Pancreas (tissue), 10 donors: ENCODE data around the gene CEP97. TPM values are rescaled to one million over a fixed set of nuclear protein-coding genes. Genes with fewer than 3 reads are reported as not detected.
A peak's percentile ranks its signal among the peaks of the same experiment; 100 is the strongest.
"Not testable (repeated sequence)": the region's sequence is repeated elsewhere in the genome, so short reads cannot be mapped to it uniquely, and the experiment has no call there.

Source experiments
- ATAC-seq, 4 donors: fragments of 200-7000 bp; cut with Tn5 transposase; one replicate each; pipeline versions ENCODE4 v1.8.0 to v1.9.1; 2020; ENCODE audit warnings: mild to moderate bottlenecking in 4 of 4, moderate library complexity in 4 of 4
- DNase-seq, 6 donors: peaks; one replicate each; pipeline ENCODE4 v3.0.0-alpha.2; 2020
- FAIRE-seq: peaks from 2 replicates; lab custom pipeline; 2012; peaks lifted over from hg19 to GRCh38; lab: Jason Lieb, UNC
- H3K27ac ChIP-seq, 4 donors: fragments of 200-600 bp; sonication (generic); 1 replicate in 3 of 4; 2 replicates in 1 of 4; pipeline versions ENCODE4 v1.5.0 to v1.8.0; 2020
- H3K27me3 ChIP-seq, 4 donors: fragments of 200-600 bp; one replicate each; pipeline ENCODE4 v1.8.0; 2021
- H3K36me3 ChIP-seq, 3 donors: fragments of 200-600 bp; sonication (generic) in 1 of 3; one replicate each; pipeline versions ENCODE4 v1.5.0 to v1.8.0; 2020 to 2021
- H3K4me1 ChIP-seq, 3 donors: fragments of 200-600 bp; one replicate each; pipeline ENCODE4 v1.8.0; 2021
- H3K4me3 ChIP-seq, 4 donors: fragments of 200-600 bp; sonication (generic) in 2 of 4; one replicate each; pipeline versions ENCODE4 v1.5.0 to v1.8.0; 2020 to 2021
- H3K9me3 ChIP-seq, 4 donors: fragments of 200-600 bp; one replicate each; pipeline ENCODE4 v1.8.0; 2021
- CTCF ChIP-seq, 4 donors: fragments of 200-600 bp; sonication (generic) in 3 of 4; IDR thresholded peaks; one replicate each; pipeline versions ENCODE4 v1.5.0 to v1.8.0; 2021; ENCODE audit warnings: antibody characterized with exemption in 4 of 4
- WGBS, 2 donors: extraction: QIAGEN DNeasy Blood & Tissue Kit; methylation state at CpG; one replicate each; pipeline ENCODE4 v1.1.7; 2013; 5-methylcytosine and 5-hydroxymethylcytosine counted together
- intact Hi-C, 3 donors: fragments of 100-400 bp; cut with DNase I; formaldehyde crosslinking; loops; one replicate each; pipeline versions ENCODE4 v1.11.1 to v1.14.2; 2022
- polyA plus RNA-seq, 2 donors: library from polyadenylated mRNA; stranded (reverse); fragments of 200-250 nt; gene quantifications; one replicate each; pipeline ENCODE4 v1.2.3, GENCODE V29; 2013
- total RNA-seq, 6 donors: library from RNA; stranded (reverse); fragmentation: NEBNext Ultra II Directional in 4 of 6; extraction: Animal tissue kit (Norgen Biotek cat#: 25700) in 4 of 6; gene quantifications; one replicate each; pipeline versions ENCODE4 v1.2.1 to v1.2.4, GENCODE V29; 2021 to 2023
- donor health status: healthy with polysubstance abuse.
- donor health status: DM: no; HTN: no; CAD: no; lungs with moderate emphysema.
- donor health status: DM: no; HTN: no; CAD: no.
- donor health status: control.
- donor health status: control.
- donor health status: Bipolar disorder and iron deficiency.
- donor health status: DM: yes; HTN: yes; CAD: no.
- donor health status: DM: no; HTN: no; CAD: no.
- donor health status: DM: no; HTN: no; CAD: no.
- donor health status: DM: yes; HTN: yes; CAD: no.

Gene CEP97
- total and polyA plus RNA-seq, 8 donors, result 0.76 to 4.6 (median 2.0) TPM

- Histone ChIP-seq H3K36me3 (peaks cover 0 to 20% (median 0%) of the 10 kb centered on the region in 3 donors), H3K9me3 (no peaks in the 10 kb centered on the region), H3K4me1 (no peaks in the 10 kb centered on the region), H3K27me3 (no peaks in the 10 kb centered on the region), H3K4me3 (no peak overlapping the region), H3K27ac (no peak overlapping the region)
- WGBS, 2 donors, result 94 to 95% methylated on average over 6 of the region's 6 CpGs
- intact Hi-C loops, result no loop called here
- no peak for TF ChIP-seq CTCF (IDR thresholded peaks at IDR 0.05)
- FAIRE-seq (no peak), ATAC-seq (no peak), DNase-seq (no peak)
Measured at GRCh38 chr3:101758224-101758623, 33.8 kb downstream of the CEP97 start.

GRCh38 chr3:101762041-101762646 lies 37.7 kb downstream of the CEP97 start:
- intact Hi-C loops, result no loop called here

GRCh38 chr3:101777745-101778281 lies 53.4 kb downstream of the CEP97 start:
- H3K36me3 ChIP-seq, FAIRE-seq, H3K27ac ChIP-seq, intact Hi-C loops, H3K9me3 ChIP-seq, DNase-seq, H3K4me3 ChIP-seq, H3K27me3 ChIP-seq, ATAC-seq, H3K4me1 ChIP-seq: not testable (repeated sequence)
- WGBS, 2 donors, result 91 to 97% methylated on average over 4 to 6 of the region's 6 CpGs

More at GRCh38 chr3:101762041-101762646, 37.7 kb downstream of the CEP97 start:
- no peak overlapping the region for H3K4me3 ChIP-seq
- peaks cover 0 to 6% (median 0%) of the 10 kb centered on the region in 3 donors for H3K36me3 ChIP-seq
- H3K27me3 ChIP-seq, result no peaks in the 10 kb centered on the region
- DNase-seq (no peak), FAIRE-seq (no peak), ATAC-seq (no peak)
- TF ChIP-seq CTCF (IDR thresholded peaks at IDR 0.05), result no peak
- H3K4me1 ChIP-seq, result no peaks in the 10 kb centered on the region
- H3K27ac ChIP-seq, result no peak overlapping the region
- WGBS, 2 donors, result 81 to 90% methylated on average over 3 of the region's 3 CpGs
- H3K9me3 ChIP-seq, result no peaks in the 10 kb centered on the region

GRCh38 chr3:101778385-101779046 lies 54.1 kb downstream of the CEP97 start:
- Histone ChIP-seq H3K27ac (peak overlapping the region in 2 of 4 donors; percentile 55 to 58), H3K36me3 (no peaks in the 10 kb centered on the region), H3K27me3 (no peaks in the 10 kb centered on the region), H3K9me3 (no peaks in the 10 kb centered on the region), H3K4me1 (peaks cover 0 to 5% (median 0%) of the 10 kb centered on the region in 3 donors), H3K4me3 (peak overlapping the region; percentile 69 to 94 (median 84))
- ATAC-seq (peak in 1 of 4 donors; percentile 6), FAIRE-seq (no peak), DNase-seq (no peak)
- no peak for TF ChIP-seq CTCF (IDR thresholded peaks at IDR 0.05)
- WGBS, 2 donors, result 28 to 30% methylated on average over 21 of the region's 21 CpGs
- intact Hi-C loops, result no loop called here

GRCh38 chr3:101779047-101779821 lies 54.8 kb downstream of the CEP97 start, which contains the start of gene NXPE3:
Gene NXPE3 (plus strand): TSS chr3:101779211. CDS start chr3:101785597, 6,386 bp downstream.
- peak; percentile 99 for ATAC-seq
- 0% methylated on average over 48 to 78 of the region's 78 CpGs for WGBS, 2 donors
- no peak for FAIRE-seq
- Histone ChIP-seq H3K27ac (peak within 1 kb of the TSS in 2 of 4 donors; percentile 55 to 58), H3K4me1 (peaks cover 0 to 5% (median 0%) of the 10 kb centered on the region in 3 donors), H3K9me3 (no peaks in the 10 kb centered on the region), H3K36me3 (no peaks in the 10 kb centered on the region), H3K27me3 (no peaks in the 10 kb centered on the region), H3K4me3 (peak within 1 kb of the TSS; percentile 69 to 94 (median 84))
- peak; percentile 84 to 93 (median 88) for DNase-seq
- TF ChIP-seq CTCF (IDR thresholded peaks at IDR 0.05), result no peak
- intact Hi-C loops, result no loop called here
